Fibroblast of lung (primary cell): ENCODE data around the gene TMEM14C.

Source experiments
- EZH2 ChIP-seq: IDR thresholded peaks from 2 replicates; pipeline ENCODE4 v1.5.1; 2012; ENCODE audit warnings: low read length, control low read depth, mild to moderate bottlenecking; ENCODE audit errors: missing control alignments
- TF ChIP-seq, protein P1 (sequence below), 2 donors: IDR thresholded peaks in 1 of 2; conservative IDR thresholded peaks in 1 of 2; 1 replicate in 1 of 2; 2 replicates in 1 of 2; pipeline ENCODE4 v1.5.1; 2011 to 2012; ENCODE audit warnings: low read length in 2 of 2, control low read depth in 1 of 2, inconsistent platforms in 1 of 2, low read depth in 1 of 2, mild to moderate bottlenecking in 1 of 2

DNA sequence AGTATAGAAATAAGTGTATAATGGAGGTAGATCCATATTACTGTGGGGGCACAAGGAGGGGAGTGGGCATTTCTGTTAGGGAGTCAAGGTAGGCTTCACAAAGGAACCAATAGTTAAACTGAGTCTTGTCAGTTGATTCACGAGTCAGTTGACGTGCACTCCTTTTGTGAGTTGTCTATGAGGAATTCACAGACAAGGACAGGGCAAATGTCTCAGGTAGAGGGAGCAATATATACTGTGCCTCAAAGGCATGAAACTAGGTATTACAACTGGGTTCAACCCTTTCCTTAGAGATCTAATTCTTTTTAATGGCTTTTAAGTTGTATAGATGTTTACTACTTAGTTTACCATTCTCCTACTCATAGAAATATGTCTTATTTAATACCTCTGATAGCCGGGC lies 11.0 kb downstream of the TMEM14C start:
- TF ChIP-seq, protein P1, sequence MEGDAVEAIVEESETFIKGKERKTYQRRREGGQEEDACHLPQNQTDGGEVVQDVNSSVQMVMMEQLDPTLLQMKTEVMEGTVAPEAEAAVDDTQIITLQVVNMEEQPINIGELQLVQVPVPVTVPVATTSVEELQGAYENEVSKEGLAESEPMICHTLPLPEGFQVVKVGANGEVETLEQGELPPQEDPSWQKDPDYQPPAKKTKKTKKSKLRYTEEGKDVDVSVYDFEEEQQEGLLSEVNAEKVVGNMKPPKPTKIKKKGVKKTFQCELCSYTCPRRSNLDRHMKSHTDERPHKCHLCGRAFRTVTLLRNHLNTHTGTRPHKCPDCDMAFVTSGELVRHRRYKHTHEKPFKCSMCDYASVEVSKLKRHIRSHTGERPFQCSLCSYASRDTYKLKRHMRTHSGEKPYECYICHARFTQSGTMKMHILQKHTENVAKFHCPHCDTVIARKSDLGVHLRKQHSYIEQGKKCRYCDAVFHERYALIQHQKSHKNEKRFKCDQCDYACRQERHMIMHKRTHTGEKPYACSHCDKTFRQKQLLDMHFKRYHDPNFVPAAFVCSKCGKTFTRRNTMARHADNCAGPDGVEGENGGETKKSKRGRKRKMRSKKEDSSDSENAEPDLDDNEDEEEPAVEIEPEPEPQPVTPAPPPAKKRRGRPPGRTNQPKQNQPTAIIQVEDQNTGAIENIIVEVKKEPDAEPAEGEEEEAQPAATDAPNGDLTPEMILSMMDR (conservative IDR thresholded peaks at IDR 0.05 in 1 of 2, IDR thresholded peaks at IDR 0.05 in 1 of 2; ENCODE audit: low read depth in 1 of 2, low read length in 2 of 2): no peak
- TF ChIP-seq EZH2: no peak
